Testis (tissue), 2 donors: ENCODE data around the gene MCCC2.
"Not testable (repeated sequence)": the region's sequence is repeated elsewhere in the genome, so short reads cannot be mapped to it uniquely, and the experiment has no call there.

Experiments used
- POLR2A ChIP-seq: fragments of 450-650 bp; IDR thresholded peaks from one replicate; pipeline ENCODE4 v1.6.1; 2017; ENCODE audit warnings: antibody characterized with exemption, mild to moderate bottlenecking, moderate library complexity
- TF ChIP-seq, protein P1 (sequence below), 3 experiments: fragments of 450-650 bp in 2 of 3; fragments of 200-600 bp in 1 of 3; sonication (generic) in 1 of 3; IDR thresholded peaks; one replicate each; pipeline ENCODE4 v1.5.1; 2016 to 2019; ENCODE audit warnings: antibody characterized with exemption in 3 of 3, mild to moderate bottlenecking in 2 of 3, moderate library complexity in 1 of 3

DNA sequence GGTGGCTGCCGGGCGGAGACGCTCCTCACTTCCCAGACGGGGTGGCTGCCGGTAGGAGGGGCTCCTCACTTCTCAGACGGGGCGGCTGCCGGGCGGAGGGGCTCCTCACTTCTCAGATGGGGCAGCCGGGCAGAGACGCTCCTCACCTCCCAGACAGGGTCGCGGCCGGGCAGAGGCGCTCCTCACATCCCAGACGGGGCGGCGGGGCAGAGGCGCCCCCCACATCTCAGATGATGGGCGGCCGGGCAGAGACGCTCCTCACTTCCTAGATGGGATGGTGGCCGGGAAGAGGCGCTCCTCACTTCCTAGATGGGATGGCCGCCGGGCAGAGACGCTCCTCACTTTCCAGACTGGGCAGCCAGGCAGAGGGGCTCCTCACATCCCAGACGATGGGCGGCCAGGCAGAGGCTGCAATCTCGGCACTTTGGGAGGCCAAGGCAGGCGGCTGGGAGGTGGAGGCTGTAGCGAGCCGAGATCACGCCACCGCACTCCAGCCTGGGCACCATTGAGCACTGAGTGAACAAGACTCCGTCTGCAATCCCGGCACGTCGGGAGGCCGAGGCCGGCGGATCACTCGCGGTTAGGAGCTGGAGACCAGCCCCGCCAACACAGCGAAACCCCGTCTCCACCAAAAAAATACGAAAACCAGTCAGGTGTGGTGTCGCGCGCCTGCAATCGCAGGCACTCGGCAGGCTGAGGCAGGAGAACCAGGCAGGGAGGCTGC is 35.0 kb upstream of the MCCC2 start:
- not testable (repeated sequence) for TF ChIP-seq POLR2A
- TF ChIP-seq, protein P1, sequence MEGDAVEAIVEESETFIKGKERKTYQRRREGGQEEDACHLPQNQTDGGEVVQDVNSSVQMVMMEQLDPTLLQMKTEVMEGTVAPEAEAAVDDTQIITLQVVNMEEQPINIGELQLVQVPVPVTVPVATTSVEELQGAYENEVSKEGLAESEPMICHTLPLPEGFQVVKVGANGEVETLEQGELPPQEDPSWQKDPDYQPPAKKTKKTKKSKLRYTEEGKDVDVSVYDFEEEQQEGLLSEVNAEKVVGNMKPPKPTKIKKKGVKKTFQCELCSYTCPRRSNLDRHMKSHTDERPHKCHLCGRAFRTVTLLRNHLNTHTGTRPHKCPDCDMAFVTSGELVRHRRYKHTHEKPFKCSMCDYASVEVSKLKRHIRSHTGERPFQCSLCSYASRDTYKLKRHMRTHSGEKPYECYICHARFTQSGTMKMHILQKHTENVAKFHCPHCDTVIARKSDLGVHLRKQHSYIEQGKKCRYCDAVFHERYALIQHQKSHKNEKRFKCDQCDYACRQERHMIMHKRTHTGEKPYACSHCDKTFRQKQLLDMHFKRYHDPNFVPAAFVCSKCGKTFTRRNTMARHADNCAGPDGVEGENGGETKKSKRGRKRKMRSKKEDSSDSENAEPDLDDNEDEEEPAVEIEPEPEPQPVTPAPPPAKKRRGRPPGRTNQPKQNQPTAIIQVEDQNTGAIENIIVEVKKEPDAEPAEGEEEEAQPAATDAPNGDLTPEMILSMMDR (IDR thresholded peaks at IDR 0.05) = not testable (repeated sequence)
